ENCODE results near the gene PRAMEF1.

Gene PRAMEF1

GRCh38 chr1:12772520-12772919 is 18.7 kb upstream of the PRAMEF1 start:
- no peak for DNase-seq (ENCODE audit: low read depth in 1 of 2, low spot score in 1 of 2)
- TF ChIP-seq REST (IDR thresholded peaks at IDR 0.05; ENCODE audit: insufficient replicate concordance, low read depth) (no peak), SPI1 (IDR thresholded peaks at IDR 0.05; ENCODE audit: borderline replicate concordance, low read depth) (no peak), CTCF (IDR thresholded peaks at IDR 0.05; ENCODE audit: insufficient read depth, low read length) (no peak), GABPA (IDR thresholded peaks at IDR 0.05; ENCODE audit: low read depth) (no peak), POLR2AphosphoS5 (IDR thresholded peaks at IDR 0.05; ENCODE audit: low read depth) (no peak)
- Histone ChIP-seq H3K27me3 (ENCODE audit: insufficient read depth, poor library complexity, severe bottlenecking) (no peaks in the 10 kb centered on the region), H3K27ac (replicated peaks) (no peak overlapping the region), H3K4me3 (replicated peaks; ENCODE audit: insufficient read depth, low read length) (no peak overlapping the region)

GRCh38 chr1:12773438-12773837 is 17.8 kb upstream of the PRAMEF1 start, which contains the start of gene PRAMEF12:
Gene PRAMEF12 (plus strand): TSS chr1:12773738. CDS start chr1:12774868, 1,130 bp downstream.
- DNase-seq (ENCODE audit: low read depth in 1 of 2, low spot score in 1 of 2): no peak
- H3K4me3 ChIP-seq (replicated peaks; ENCODE audit: insufficient read depth, low read length): no peak within 1 kb of the TSS
- no peak for TF ChIP-seq GABPA (IDR thresholded peaks at IDR 0.05; ENCODE audit: low read depth)
- no peak within 1 kb of the TSS for H3K27ac ChIP-seq (replicated peaks)
- no peaks in the 10 kb centered on the region for H3K27me3 ChIP-seq (ENCODE audit: insufficient read depth, poor library complexity, severe bottlenecking)

GRCh38 chr1:12774801-12775345 is 16.3 kb upstream of the PRAMEF1 start:
- H3K27me3 ChIP-seq (ENCODE audit: insufficient read depth, poor library complexity, severe bottlenecking): no peaks in the 10 kb centered on the region
- no peak overlapping the region for H3K27ac ChIP-seq (replicated peaks)
- H3K4me3 ChIP-seq (replicated peaks; ENCODE audit: insufficient read depth, low read length): no peak overlapping the region
- no peak for DNase-seq (ENCODE audit: low read depth in 1 of 2, low spot score in 1 of 2)
- TF ChIP-seq SPI1 (IDR thresholded peaks at IDR 0.05; ENCODE audit: borderline replicate concordance, low read depth): no peak
- no peak for TF ChIP-seq POLR2AphosphoS5 (IDR thresholded peaks at IDR 0.05; ENCODE audit: low read depth)
- TF ChIP-seq GABPA (IDR thresholded peaks at IDR 0.05; ENCODE audit: low read depth): no peak
- no peak for TF ChIP-seq CTCF (IDR thresholded peaks at IDR 0.05; ENCODE audit: insufficient read depth, low read length)
- TF ChIP-seq REST (IDR thresholded peaks at IDR 0.05; ENCODE audit: insufficient replicate concordance, low read depth): no peak

GRCh38 chr1:12775443-12775842 is 15.8 kb upstream of the PRAMEF1 start:
- TF ChIP-seq CTCF (IDR thresholded peaks at IDR 0.05; ENCODE audit: insufficient read depth, low read length) (no peak), REST (IDR thresholded peaks at IDR 0.05; ENCODE audit: insufficient replicate concordance, low read depth) (no peak), POLR2AphosphoS5 (IDR thresholded peaks at IDR 0.05; ENCODE audit: low read depth) (no peak), SPI1 (IDR thresholded peaks at IDR 0.05; ENCODE audit: borderline replicate concordance, low read depth) (no peak), GABPA (IDR thresholded peaks at IDR 0.05; ENCODE audit: low read depth) (no peak)
- Histone ChIP-seq H3K27ac (replicated peaks) (no peak overlapping the region), H3K4me3 (replicated peaks; ENCODE audit: insufficient read depth, low read length) (no peak overlapping the region), H3K27me3 (ENCODE audit: insufficient read depth, poor library complexity, severe bottlenecking) (no peaks in the 10 kb centered on the region)
- no peak for DNase-seq (ENCODE audit: low read depth in 1 of 2, low spot score in 1 of 2)

Data from HL-60 (cell line).